Activated CD8-positive, alpha-beta memory T cell treated with anti-CD3 and anti-CD28 coated beads for 24 hours (primary cell): ENCODE data around the gene ERCC8.
"Not testable (repeated sequence)": the region's sequence is repeated elsewhere in the genome, so short reads cannot be mapped to it uniquely, and the experiment has no call there.

ENCODE experiments used
- DNase-seq: peaks from one replicate; pipeline ENCODE4 v3.0.0-alpha.2; 2020

The ERCC8 gene

GRCh38 chr5:60944904-60945812 is at the start of gene ERCC8, which contains the start of gene NDUFAF2:
Gene ERCC8, minus strand, starts transcription at chr5:60945070. Its CDS starts 62 bp downstream, at chr5:60945008.
Gene NDUFAF2, plus strand, starts transcription at chr5:60945205. Its CDS starts 51 bp downstream, at chr5:60945256.
- peak; percentile 93 for DNase-seq

- DNase-seq, result no peak
Observed at GRCh38 chr5:60993875-60994571, 49.2 kb upstream of the ERCC8 start.

- no peak for DNase-seq
Observed at GRCh38 chr5:60993425-60993824, 48.6 kb upstream of the ERCC8 start.

- DNase-seq, result no peak
Observed at GRCh38 chr5:60992871-60993270, 48.0 kb upstream of the ERCC8 start.

GRCh38 chr5:60989790-60990189 is 44.9 kb upstream of the ERCC8 start:
- DNase-seq, result no peak

GRCh38 chr5:60982127-60982526 is 37.3 kb upstream of the ERCC8 start:
- not testable (repeated sequence) for DNase-seq

GRCh38 chr5:60980511-60980910 is 35.6 kb upstream of the ERCC8 start:
- no peak for DNase-seq

- no peak for DNase-seq
Observed at GRCh38 chr5:60978968-60979367, 34.1 kb upstream of the ERCC8 start.

GRCh38 chr5:60977956-60978737 is 33.3 kb upstream of the ERCC8 start:
- no peak for DNase-seq

GRCh38 chr5:60972231-60972630 is 27.4 kb upstream of the ERCC8 start:
- DNase-seq, result no peak

- no peak for DNase-seq
Observed at GRCh38 chr5:60961685-60962084, 16.8 kb upstream of the ERCC8 start.

- no peak for DNase-seq
Observed at GRCh38 chr5:60960591-60960990, 15.7 kb upstream of the ERCC8 start.

- no peak for DNase-seq
Observed at GRCh38 chr5:60959156-60959555, 14.3 kb upstream of the ERCC8 start.

GRCh38 chr5:60958712-60959111 is 13.8 kb upstream of the ERCC8 start:
- DNase-seq, result no peak

GRCh38 chr5:60958088-60958487 is 13.2 kb upstream of the ERCC8 start:
- DNase-seq, result no peak

- DNase-seq, result no peak
Observed at GRCh38 chr5:60955239-60955638, 10.4 kb upstream of the ERCC8 start.

GRCh38 chr5:60948738-60949137 is 3.9 kb upstream of the ERCC8 start:
- DNase-seq, result no peak

- no peak for DNase-seq
Observed at GRCh38 chr5:60945813-60946187, 930 bp upstream of the ERCC8 start.

GRCh38 chr5:60943624-60944023 is 1.2 kb downstream of the ERCC8 start:
- no peak for DNase-seq

- DNase-seq, result no peak
Observed at GRCh38 chr5:60929024-60929423, 15.8 kb downstream of the ERCC8 start.

- no peak for DNase-seq
Observed at GRCh38 chr5:60927450-60927849, 17.4 kb downstream of the ERCC8 start.

- no peak for DNase-seq
Observed at GRCh38 chr5:60918466-60918865, 26.4 kb downstream of the ERCC8 start.

GRCh38 chr5:60916646-60917045 is 28.2 kb downstream of the ERCC8 start:
- no peak for DNase-seq
